ENCODE measurements around the gene CDH13. TPM values are rescaled to one million over a fixed set of nuclear protein-coding genes. Genes with fewer than 3 reads are reported as not detected.
A peak's percentile ranks its signal among the peaks of the same experiment; 100 is the strongest.

CDH13 gene
- total RNA-seq, 1 experiment from 2014 or later = 2.1 TPM

- intact Hi-C loops (cut with micrococcal nuclease; ENCODE audit: unreplicated experiment) = loop anchor here (10.0 kb wide), 1 partner anchor 950 kb away; no protein-coding TSS in a partner anchor
- no peak for DNase-seq (ENCODE audit: low spot score)
- POLR2A ChIA-PET (ENCODE audit: low non-redundant PET) = interaction anchor here (0.7 kb wide), 1 partner anchor 9 kb away, joined by 9 read pairs; no protein-coding TSS in a partner anchor
- no peaks in the 10 kb centered on the region for H3K4me1 ChIP-seq (ENCODE audit: insufficient read depth, low read length, poor library complexity, severe bottlenecking)
- H3K4me3 ChIP-seq (ENCODE audit: low read depth, low read length, poor library complexity, severe bottlenecking) = no peak overlapping the region
- no peaks in the 10 kb centered on the region for H3K27me3 ChIP-seq (replicated peaks; ENCODE audit: insufficient read depth, low read depth, low read length, poor library complexity)
- no TSS peak for BruUV-seq (replicated peaks)
- H3K27ac ChIP-seq (ENCODE audit: low read depth, low read length, poor library complexity, severe bottlenecking) = no peak overlapping the region
- no peak for TF ChIP-seq CTCF (conservative IDR thresholded peaks at IDR 0.05; ENCODE audit: low read depth, low read length)
- TF ChIP-seq EZH2 (IDR thresholded peaks at IDR 0.05; ENCODE audit: borderline replicate concordance, low read depth, low read length, poor library complexity, severe bottlenecking) = no peak
- CTCF ChIA-PET = interaction anchor here (0.7 kb wide), 1 partner anchor 101 kb away, joined by 3 read pairs; no protein-coding TSS in a partner anchor
- H3K9me3 ChIP-seq (ENCODE audit: low read depth, low read length, poor library complexity, severe bottlenecking) = no peaks in the 10 kb centered on the region
- H3K36me3 ChIP-seq (ENCODE audit: insufficient read depth, low read length, poor library complexity, severe bottlenecking) = no peaks in the 10 kb centered on the region
Measured at GRCh38 chr16:83214671-83215070, 587.9 kb downstream of the CDH13 start.

GRCh38 chr16:83215406-83216001, 588.7 kb downstream of the CDH13 start:
- no peak overlapping the region for H3K4me3 ChIP-seq (ENCODE audit: low read depth, low read length, poor library complexity, severe bottlenecking)
- no peaks in the 10 kb centered on the region for H3K4me1 ChIP-seq (ENCODE audit: insufficient read depth, low read length, poor library complexity, severe bottlenecking)
- intact Hi-C loops (cut with micrococcal nuclease; ENCODE audit: unreplicated experiment) = loop anchor here (10.0 kb wide), 1 partner anchor 951 kb away; no protein-coding TSS in a partner anchor
- ChIA-PET CTCF (interaction anchor here (0.6 to 0.9 kb wide), 4 partner anchors 11 to 622 kb away, joined by 3 to 7 read pairs (median 4); no protein-coding TSS in a partner anchor), POLR2A (ENCODE audit: low non-redundant PET) (no interaction called here)
- H3K27ac ChIP-seq (ENCODE audit: low read depth, low read length, poor library complexity, severe bottlenecking) = no peak overlapping the region
- H3K27me3 ChIP-seq (replicated peaks; ENCODE audit: insufficient read depth, low read depth, low read length, poor library complexity) = no peaks in the 10 kb centered on the region
- TF ChIP-seq EZH2 (IDR thresholded peaks at IDR 0.05; ENCODE audit: borderline replicate concordance, low read depth, low read length, poor library complexity, severe bottlenecking) = no peak
- peak; percentile 78 for TF ChIP-seq CTCF (conservative IDR thresholded peaks at IDR 0.05; ENCODE audit: low read depth, low read length)
- H3K36me3 ChIP-seq (ENCODE audit: insufficient read depth, low read length, poor library complexity, severe bottlenecking) = no peaks in the 10 kb centered on the region
- BruUV-seq (replicated peaks) = no TSS peak
- peak; percentile 49 for DNase-seq (ENCODE audit: low spot score)
- H3K9me3 ChIP-seq (ENCODE audit: low read depth, low read length, poor library complexity, severe bottlenecking) = no peaks in the 10 kb centered on the region

- H3K27ac ChIP-seq (ENCODE audit: low read depth, low read length, poor library complexity, severe bottlenecking) = no peak overlapping the region
- H3K9me3 ChIP-seq (ENCODE audit: low read depth, low read length, poor library complexity, severe bottlenecking) = no peaks in the 10 kb centered on the region
- H3K4me1 ChIP-seq (ENCODE audit: insufficient read depth, low read length, poor library complexity, severe bottlenecking) = no peaks in the 10 kb centered on the region
- intact Hi-C loops (cut with micrococcal nuclease; ENCODE audit: unreplicated experiment) = loop anchor here (10.0 kb wide), 1 partner anchor 954 kb away; no protein-coding TSS in a partner anchor
- no peak for DNase-seq (ENCODE audit: low spot score)
- no peaks in the 10 kb centered on the region for H3K36me3 ChIP-seq (ENCODE audit: insufficient read depth, low read length, poor library complexity, severe bottlenecking)
- TF ChIP-seq CTCF (conservative IDR thresholded peaks at IDR 0.05; ENCODE audit: low read depth, low read length) (no peak), EZH2 (IDR thresholded peaks at IDR 0.05; ENCODE audit: borderline replicate concordance, low read depth, low read length, poor library complexity, severe bottlenecking) (no peak)
- no peak overlapping the region for H3K4me3 ChIP-seq (ENCODE audit: low read depth, low read length, poor library complexity, severe bottlenecking)
- no peaks in the 10 kb centered on the region for H3K27me3 ChIP-seq (replicated peaks; ENCODE audit: insufficient read depth, low read depth, low read length, poor library complexity)
- BruUV-seq (replicated peaks) = no TSS peak
- CTCF ChIA-PET = no interaction called here
- POLR2A ChIA-PET (ENCODE audit: low non-redundant PET) = no interaction called here
Measured at GRCh38 chr16:83219285-83219684, 592.5 kb downstream of the CDH13 start.

All from A673 (cell line).